ENCODE measurements around the gene EFEMP1. TPM values are rescaled to one million over a fixed set of nuclear protein-coding genes. Genes with fewer than 3 reads are reported as not detected.

Gene EFEMP1
- total and polyA plus RNA-seq, 9 of the 15 experiments (the other 6 are each of a cell fraction or from before 2014, with no cell fraction given) = 0.05 to 6.2 (median 0.22) TPM

DNA sequence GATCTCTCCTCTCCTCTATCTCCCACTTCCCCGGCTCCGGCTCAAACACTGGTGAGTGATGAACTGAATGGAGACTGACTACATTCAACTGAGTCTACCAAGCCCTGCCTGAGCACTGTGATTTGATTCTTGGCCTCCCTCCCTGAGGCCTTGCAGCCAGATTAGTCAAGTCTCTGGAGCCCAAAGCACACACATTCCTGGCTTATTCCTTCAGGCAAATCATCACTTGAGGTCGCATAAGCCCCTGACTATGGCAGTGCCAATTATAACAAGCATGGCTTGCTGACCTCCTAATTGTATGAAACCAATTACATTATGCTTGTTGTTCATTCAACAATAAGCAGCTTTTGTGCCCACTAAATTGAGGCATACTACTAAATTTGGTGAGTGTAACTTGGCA lies 34.6 kb downstream of the EFEMP1 start:
- Histone ChIP-seq H3K27ac (ENCODE audit: extremely low read depth, low read depth, low read length) (no peak overlapping the region), H3K36me3 (ENCODE audit: control insufficient read depth, insufficient read depth, low read length) (no peaks in the 10 kb centered on the region), H3K4me2 (ENCODE audit: insufficient read depth, low read length) (no peak overlapping the region), H3K9me1 (ENCODE audit: control insufficient read depth, insufficient read depth, low read length) (no peaks in the 10 kb centered on the region), H3K9me3 (replicated peaks; ENCODE audit: control insufficient read depth, insufficient read depth, low read depth, low read length) (no peaks in the 10 kb centered on the region), H2AFZ (ENCODE audit: low read depth, low read length) (no peak overlapping the region), H3K4me1 (replicated peaks in 1 of 2; ENCODE audit: control insufficient read depth in 2 of 2, insufficient read depth in 2 of 2, low read length in 2 of 2) (peaks cover 0 to 2% of the 10 kb centered on the region in 2 experiments; a peak in 2 of 5 replicates), H3K27me3 (ENCODE audit: control insufficient read depth in 2 of 2, insufficient read depth in 2 of 2, low read length in 2 of 2) (no peaks in the 10 kb centered on the region), H3K4me3 (no peak overlapping the region), H3K79me2 (ENCODE audit: control insufficient read depth, insufficient read depth, low read length) (no peaks in the 10 kb centered on the region), H4K20me1 (replicated peaks; ENCODE audit: control insufficient read depth, insufficient read depth, low read length) (no peaks in the 10 kb centered on the region), H3K9ac (ENCODE audit: insufficient read depth in 1 of 2, low read depth in 2 of 2, low read length in 2 of 2) (no peak overlapping the region)
- BruUV-seq (replicated peaks) = no TSS peak
- in situ Hi-C loops (cut with MboI) (no loop called here), intact Hi-C loops (cut with micrococcal nuclease) (no loop called here)
- DNase-seq (ENCODE audit: extremely low read depth in 1 of 4, low spot score in 3 of 4) = no peak
- ChIA-PET CTCF (ENCODE audit: low intra/inter-chr PET ratio) (no interaction called here), POLR2A (no interaction called here)
- ATAC-seq = no peak
- WGBS (ENCODE audit: insufficient coverage, low coverage, missing lambda C conversion rate) = 0% methylated on average over 3 of the region's 3 CpGs
- FAIRE-seq = no peak
- no peak for TF ChIP-seq ZNF830 (CRISPR knock-in tag; IDR thresholded peaks at IDR 0.05)
- no peak for TF ChIP-seq POLR2AphosphoS2 (IDR thresholded peaks at IDR 0.05; ENCODE audit: low read length)
- no peak for TF ChIP-seq TAF9B (IDR thresholded peaks at IDR 0.05; ENCODE audit: partially characterized antibody)
- no peak for TF ChIP-seq HMG20B (CRISPR knock-in tag; IDR thresholded peaks at IDR 0.05)
- TF ChIP-seq, protein P1, sequence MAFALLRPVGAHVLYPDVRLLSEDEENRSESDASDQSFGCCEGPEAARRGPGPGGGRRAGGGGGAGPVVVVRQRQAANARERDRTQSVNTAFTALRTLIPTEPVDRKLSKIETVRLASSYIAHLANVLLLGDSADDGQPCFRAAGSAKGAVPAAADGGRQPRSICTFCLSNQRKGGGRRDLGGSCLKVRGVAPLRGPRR (CRISPR knock-in tag; IDR thresholded peaks at IDR 0.05) = no peak
- TF ChIP-seq CEBPB (tag; IDR thresholded peaks at IDR 0.05) = no peak
- TF ChIP-seq BRCA1 (IDR thresholded peaks at IDR 0.05) = no peak
- TF ChIP-seq BRCA1 (CRISPR knock-in tag; IDR thresholded peaks at IDR 0.05) = no peak
- TF ChIP-seq, protein P2, sequence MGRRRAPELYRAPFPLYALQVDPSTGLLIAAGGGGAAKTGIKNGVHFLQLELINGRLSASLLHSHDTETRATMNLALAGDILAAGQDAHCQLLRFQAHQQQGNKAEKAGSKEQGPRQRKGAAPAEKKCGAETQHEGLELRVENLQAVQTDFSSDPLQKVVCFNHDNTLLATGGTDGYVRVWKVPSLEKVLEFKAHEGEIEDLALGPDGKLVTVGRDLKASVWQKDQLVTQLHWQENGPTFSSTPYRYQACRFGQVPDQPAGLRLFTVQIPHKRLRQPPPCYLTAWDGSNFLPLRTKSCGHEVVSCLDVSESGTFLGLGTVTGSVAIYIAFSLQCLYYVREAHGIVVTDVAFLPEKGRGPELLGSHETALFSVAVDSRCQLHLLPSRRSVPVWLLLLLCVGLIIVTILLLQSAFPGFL (CRISPR knock-in tag; IDR thresholded peaks at IDR 0.05) = no peak
- TF ChIP-seq, protein P3, sequence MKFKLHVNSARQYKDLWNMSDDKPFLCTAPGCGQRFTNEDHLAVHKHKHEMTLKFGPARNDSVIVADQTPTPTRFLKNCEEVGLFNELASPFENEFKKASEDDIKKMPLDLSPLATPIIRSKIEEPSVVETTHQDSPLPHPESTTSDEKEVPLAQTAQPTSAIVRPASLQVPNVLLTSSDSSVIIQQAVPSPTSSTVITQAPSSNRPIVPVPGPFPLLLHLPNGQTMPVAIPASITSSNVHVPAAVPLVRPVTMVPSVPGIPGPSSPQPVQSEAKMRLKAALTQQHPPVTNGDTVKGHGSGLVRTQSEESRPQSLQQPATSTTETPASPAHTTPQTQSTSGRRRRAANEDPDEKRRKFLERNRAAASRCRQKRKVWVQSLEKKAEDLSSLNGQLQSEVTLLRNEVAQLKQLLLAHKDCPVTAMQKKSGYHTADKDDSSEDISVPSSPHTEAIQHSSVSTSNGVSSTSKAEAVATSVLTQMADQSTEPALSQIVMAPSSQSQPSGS (CRISPR knock-in tag; IDR thresholded peaks at IDR 0.05) = no peak
- no peak for TF ChIP-seq STAT5A (IDR thresholded peaks at IDR 0.05; ENCODE audit: borderline replicate concordance, low read length)
- no peak for TF ChIP-seq TOE1 (IDR thresholded peaks at IDR 0.05; ENCODE audit: borderline replicate concordance)
- TF ChIP-seq TOE1 (CRISPR knock-in tag; IDR thresholded peaks at IDR 0.05; ENCODE audit: borderline replicate concordance, low read depth) = no peak
- TF ChIP-seq CC2D1A (IDR thresholded peaks at IDR 0.05) = no peak

All from K562 (cell line).